ENCODE results near the gene RNF166.

Gene RNF166

DNA sequence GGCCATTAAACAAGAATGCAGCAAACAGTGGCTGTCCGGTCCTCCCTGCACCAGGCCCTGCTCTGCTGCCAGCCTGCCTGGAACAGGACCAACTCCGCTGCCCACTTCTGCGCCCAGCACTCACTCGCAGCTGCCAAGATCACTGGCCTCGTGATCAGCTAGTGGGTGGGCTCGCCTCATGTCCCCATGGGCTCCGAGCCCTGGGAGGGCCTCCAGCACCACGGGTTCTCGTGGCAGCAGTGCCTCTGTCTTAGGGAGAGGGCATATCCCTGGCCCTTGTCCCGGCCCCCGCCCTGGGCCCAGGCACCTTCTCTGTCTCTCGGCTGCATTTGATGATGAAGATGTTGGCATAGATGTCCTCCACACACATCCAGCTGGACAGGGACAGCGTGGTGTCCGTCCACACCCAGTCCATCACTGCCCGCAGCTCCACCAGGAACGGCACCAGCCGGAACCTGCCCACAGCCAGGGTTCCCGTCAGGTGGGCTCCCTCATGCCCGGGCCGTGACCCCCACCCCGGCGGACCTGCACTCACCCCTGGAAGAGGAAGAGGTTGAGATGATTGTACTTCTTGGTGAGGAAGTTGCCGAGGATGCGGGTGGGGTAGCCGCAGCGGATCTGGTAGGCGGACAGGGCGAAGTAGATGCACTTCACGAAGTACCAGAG is 13.2 kb upstream of the RNF166 start:
- Histone ChIP-seq H3K4ac (ENCODE audit: low read depth, low read length) (no peak overlapping the region), H3K23ac (ENCODE audit: low read length) (no peak overlapping the region)
- no CpG with 5 or more reads among the region's 29 CpGs for WGBS (ENCODE audit: extremely low coverage, insufficient coverage, low lambda C conversion rate)

DNA sequence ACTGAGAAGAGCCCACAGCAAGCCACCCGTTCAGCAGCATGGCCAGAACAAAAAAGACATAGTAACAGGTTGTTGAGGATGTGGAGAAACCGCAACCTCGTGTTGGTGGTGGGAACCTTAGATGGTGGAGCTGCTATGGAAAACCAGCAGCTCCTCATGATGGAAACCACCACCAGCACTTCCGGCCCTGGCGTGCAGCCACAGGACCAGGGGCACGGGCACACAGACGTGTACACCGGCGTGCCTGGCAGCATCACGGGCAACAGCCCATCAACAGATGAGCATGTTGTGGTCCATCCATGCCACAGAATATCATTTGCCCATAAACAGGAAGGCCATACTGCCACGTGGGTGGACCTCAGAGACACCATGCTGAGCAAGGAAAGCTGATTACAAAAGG is 12.0 kb upstream of the RNF166 start:
- no peak overlapping the region for H2AK5ac ChIP-seq (ENCODE audit: low read length)
- H3K4me1 ChIP-seq (ENCODE audit: control insufficient read depth, low read depth, low read length) = no peaks in the 10 kb centered on the region

More for the DNA sequence above, 13.2 kb upstream of the RNF166 start:
- Histone ChIP-seq H3K9ac (ENCODE audit: low read length) (no peak overlapping the region), H2BK15ac (replicated peaks; ENCODE audit: low read depth) (no peak overlapping the region), H3K27me3 (ENCODE audit: insufficient read depth, low read length, poor library complexity) (no peaks in the 10 kb centered on the region), H4K8ac (ENCODE audit: low read depth, low read length) (no peak overlapping the region), H3K18ac (ENCODE audit: low read length) (no peak overlapping the region), H3K56ac (ENCODE audit: low read length) (no peak overlapping the region), H3K79me1 (ENCODE audit: low read length) (no peaks in the 10 kb centered on the region), H3K36me3 (ENCODE audit: control insufficient read depth, insufficient read depth, low read length) (peaks cover 5% of the 10 kb centered on the region), H2BK120ac (ENCODE audit: low read depth, low read length) (no peak overlapping the region), H2BK5ac (ENCODE audit: low read length) (no peak overlapping the region), H2AK5ac (ENCODE audit: low read length) (no peak overlapping the region), H3K79me2 (ENCODE audit: control insufficient read depth, insufficient read depth, low read length) (no peaks in the 10 kb centered on the region), H3K4me2 (ENCODE audit: low read length) (no peak overlapping the region), H3K27ac (ENCODE audit: low read depth, low read length) (no peak overlapping the region), H3K4me3 (ENCODE audit: low read length) (no peak overlapping the region), H3K4me1 (ENCODE audit: control insufficient read depth, low read depth, low read length) (no peaks in the 10 kb centered on the region), H4K5ac (ENCODE audit: low read length) (no peak overlapping the region)
- DNase-seq = no peak

DNA sequence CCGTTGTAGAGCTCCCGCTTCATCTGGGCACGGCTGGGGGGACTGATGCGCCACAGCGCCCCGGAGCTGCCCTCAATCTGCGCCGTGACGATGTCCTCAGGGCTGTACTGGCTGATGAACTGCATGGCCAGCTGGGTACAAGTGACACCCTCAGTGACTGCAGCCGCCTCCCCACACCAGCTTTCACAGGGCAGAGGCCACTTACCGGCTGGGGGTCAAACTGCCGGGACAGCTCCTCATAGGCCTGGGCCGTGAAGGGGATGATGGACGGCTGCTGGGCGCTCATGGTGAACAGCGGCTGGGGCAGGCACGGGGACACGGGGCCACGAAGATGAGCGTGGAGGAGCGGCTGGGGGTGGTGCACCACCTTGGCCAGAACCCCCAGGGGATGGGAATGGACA is 10.4 kb upstream of the RNF166 start:
- H3K4me1 ChIP-seq (ENCODE audit: control insufficient read depth, low read depth, low read length) = no peaks in the 10 kb centered on the region
- H4K5ac ChIP-seq (ENCODE audit: low read length) = no peak overlapping the region
- no peak overlapping the region for H3K56ac ChIP-seq (ENCODE audit: low read length)
- H3K23ac ChIP-seq (ENCODE audit: low read length) = no peak overlapping the region
- H3K79me1 ChIP-seq (ENCODE audit: low read length) = no peaks in the 10 kb centered on the region
- H2BK15ac ChIP-seq (replicated peaks; ENCODE audit: low read depth) = no peak overlapping the region
- DNase-seq = no peak
- no peaks in the 10 kb centered on the region for H3K79me2 ChIP-seq (ENCODE audit: control insufficient read depth, insufficient read depth, low read length)
- H3K18ac ChIP-seq (ENCODE audit: low read length) = no peak overlapping the region
- H3K4me2 ChIP-seq (ENCODE audit: low read length) = no peak overlapping the region
- H3K27ac ChIP-seq (ENCODE audit: low read depth, low read length) = no peak overlapping the region
- H3K36me3 ChIP-seq (ENCODE audit: control insufficient read depth, insufficient read depth, low read length) = peaks cover 5% of the 10 kb centered on the region
- H3K4ac ChIP-seq (ENCODE audit: low read depth, low read length) = no peak overlapping the region
- no peak overlapping the region for H2BK5ac ChIP-seq (ENCODE audit: low read length)
- H2BK120ac ChIP-seq (ENCODE audit: low read depth, low read length) = no peak overlapping the region
- no peak overlapping the region for H4K8ac ChIP-seq (ENCODE audit: low read depth, low read length)
- no peak overlapping the region for H2AK5ac ChIP-seq (ENCODE audit: low read length)
- H3K4me3 ChIP-seq (ENCODE audit: low read length) = no peak overlapping the region
- no peak overlapping the region for H3K9ac ChIP-seq (ENCODE audit: low read length)
- H3K27me3 ChIP-seq (ENCODE audit: insufficient read depth, low read length, poor library complexity) = no peaks in the 10 kb centered on the region
- no CpG with 5 or more reads among the region's 21 CpGs for WGBS (ENCODE audit: extremely low coverage, insufficient coverage, low lambda C conversion rate)

More for the DNA sequence above, 12.0 kb upstream of the RNF166 start:
- Histone ChIP-seq H3K79me2 (ENCODE audit: control insufficient read depth, insufficient read depth, low read length) (no peaks in the 10 kb centered on the region), H3K9ac (ENCODE audit: low read length) (no peak overlapping the region), H3K79me1 (ENCODE audit: low read length) (no peaks in the 10 kb centered on the region), H3K27ac (ENCODE audit: low read depth, low read length) (no peak overlapping the region), H2BK15ac (replicated peaks; ENCODE audit: low read depth) (no peak overlapping the region), H4K5ac (ENCODE audit: low read length) (no peak overlapping the region), H3K23ac (ENCODE audit: low read length) (no peak overlapping the region), H3K18ac (ENCODE audit: low read length) (no peak overlapping the region), H3K56ac (ENCODE audit: low read length) (no peak overlapping the region), H2BK5ac (ENCODE audit: low read length) (no peak overlapping the region), H3K27me3 (ENCODE audit: insufficient read depth, low read length, poor library complexity) (no peaks in the 10 kb centered on the region), H3K4me2 (ENCODE audit: low read length) (no peak overlapping the region), H2BK120ac (ENCODE audit: low read depth, low read length) (no peak overlapping the region), H4K8ac (ENCODE audit: low read depth, low read length) (no peak overlapping the region), H3K4me3 (ENCODE audit: low read length) (no peak overlapping the region), H3K36me3 (ENCODE audit: control insufficient read depth, insufficient read depth, low read length) (peaks cover 5% of the 10 kb centered on the region), H3K4ac (ENCODE audit: low read depth, low read length) (no peak overlapping the region)
- no CpG with 5 or more reads among the region's 11 CpGs for WGBS (ENCODE audit: extremely low coverage, insufficient coverage, low lambda C conversion rate)
- DNase-seq = no peak

DNA sequence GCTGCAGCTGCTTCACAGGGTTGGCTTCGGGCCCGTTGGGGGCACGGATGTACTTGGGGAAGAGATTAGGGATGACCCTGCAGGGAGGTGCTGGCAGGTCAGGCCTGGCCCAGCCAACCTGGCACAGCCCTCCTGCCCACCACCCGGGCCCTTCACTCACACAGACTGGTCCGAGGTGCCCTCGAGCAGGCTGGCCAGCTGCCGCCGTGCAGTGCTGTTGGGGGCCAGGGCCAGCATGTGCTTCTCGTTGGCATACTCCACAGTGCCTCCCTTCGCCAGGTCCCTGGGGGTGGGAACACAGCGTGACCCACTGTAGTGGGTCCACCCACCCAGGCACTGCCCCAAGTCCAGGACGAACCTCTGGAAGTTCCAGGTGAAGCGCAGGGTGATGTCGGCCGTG is 10.0 kb upstream of the RNF166 start:
- no peak for DNase-seq
- Histone ChIP-seq H2BK5ac (ENCODE audit: low read length) (no peak overlapping the region), H3K4me2 (ENCODE audit: low read length) (no peak overlapping the region), H3K18ac (ENCODE audit: low read length) (no peak overlapping the region), H3K4me1 (ENCODE audit: control insufficient read depth, low read depth, low read length) (no peaks in the 10 kb centered on the region), H2AK5ac (ENCODE audit: low read length) (no peak overlapping the region), H3K4me3 (ENCODE audit: low read length) (no peak overlapping the region), H2BK15ac (replicated peaks; ENCODE audit: low read depth) (no peak overlapping the region), H3K23ac (ENCODE audit: low read length) (no peak overlapping the region), H3K79me2 (ENCODE audit: control insufficient read depth, insufficient read depth, low read length) (no peaks in the 10 kb centered on the region), H4K5ac (ENCODE audit: low read length) (no peak overlapping the region), H3K27ac (ENCODE audit: low read depth, low read length) (no peak overlapping the region), H4K8ac (ENCODE audit: low read depth, low read length) (no peak overlapping the region), H3K4ac (ENCODE audit: low read depth, low read length) (no peak overlapping the region), H3K9ac (ENCODE audit: low read length) (no peak overlapping the region), H3K27me3 (ENCODE audit: insufficient read depth, low read length, poor library complexity) (no peaks in the 10 kb centered on the region), H3K79me1 (ENCODE audit: low read length) (no peaks in the 10 kb centered on the region), H3K36me3 (ENCODE audit: control insufficient read depth, insufficient read depth, low read length) (peaks cover 5% of the 10 kb centered on the region), H3K56ac (ENCODE audit: low read length) (no peak overlapping the region), H2BK120ac (ENCODE audit: low read depth, low read length) (no peak overlapping the region)
- no CpG with 5 or more reads among the region's 15 CpGs for WGBS (ENCODE audit: extremely low coverage, insufficient coverage, low lambda C conversion rate)

DNA sequence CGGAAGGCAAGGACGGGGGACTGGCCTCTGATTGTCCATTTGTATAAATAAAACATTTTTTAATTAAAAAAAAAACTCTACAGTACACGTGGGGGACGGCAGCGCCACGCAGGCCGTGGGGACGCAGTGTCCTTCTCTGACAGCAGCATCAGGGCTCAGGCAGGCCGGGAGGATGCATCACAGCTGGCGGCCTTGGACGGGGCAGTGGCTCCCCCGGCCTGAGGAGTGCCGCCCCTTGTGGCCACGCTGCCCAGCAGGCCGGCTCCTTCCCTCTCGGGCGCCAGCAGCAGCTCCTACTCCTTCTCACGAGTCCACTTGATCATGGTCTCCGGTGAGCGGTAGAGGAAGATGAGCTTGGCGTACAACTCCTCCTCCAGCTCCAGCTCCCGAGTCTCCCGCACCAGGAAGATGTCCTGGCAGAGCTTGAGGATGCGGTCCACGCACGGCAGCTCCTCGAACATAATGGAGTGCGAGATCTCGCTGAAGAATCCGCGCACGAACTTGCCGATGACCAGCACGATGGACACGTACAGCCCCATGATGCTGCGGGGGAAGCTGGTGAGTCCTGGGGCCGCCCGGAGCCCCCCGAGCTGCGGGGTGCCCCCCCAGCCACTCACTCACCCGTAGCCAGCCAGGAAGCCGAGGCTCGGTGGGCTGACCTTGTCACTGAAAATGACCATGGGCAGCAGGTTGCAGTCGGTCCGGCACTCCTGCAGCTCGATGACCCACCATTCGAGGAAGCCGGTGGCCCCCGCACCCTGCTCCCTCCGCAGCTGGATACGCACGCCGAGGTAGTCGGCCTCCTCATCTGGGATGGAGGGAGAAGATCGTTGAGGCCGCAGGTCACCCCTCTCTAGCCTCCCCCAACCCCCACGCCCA is 9.3 kb upstream of the RNF166 start:
- no peak overlapping the region for H3K18ac ChIP-seq (ENCODE audit: low read length)
- no peak overlapping the region for H3K4me3 ChIP-seq (ENCODE audit: low read length)
- no peaks in the 10 kb centered on the region for H3K4me1 ChIP-seq (ENCODE audit: control insufficient read depth, low read depth, low read length)
- no peak overlapping the region for H3K9ac ChIP-seq (ENCODE audit: low read length)
- no peak overlapping the region for H2BK5ac ChIP-seq (ENCODE audit: low read length)
- no peak overlapping the region for H3K27ac ChIP-seq (ENCODE audit: low read depth, low read length)
- H3K79me2 ChIP-seq (ENCODE audit: control insufficient read depth, insufficient read depth, low read length) = no peaks in the 10 kb centered on the region
- H2BK15ac ChIP-seq (replicated peaks; ENCODE audit: low read depth) = no peak overlapping the region
- no CpG with 5 or more reads among the region's 57 CpGs for WGBS (ENCODE audit: extremely low coverage, insufficient coverage, low lambda C conversion rate)
- H3K23ac ChIP-seq (ENCODE audit: low read length) = no peak overlapping the region
- no peak overlapping the region for H3K4ac ChIP-seq (ENCODE audit: low read depth, low read length)
- no peak overlapping the region for H4K5ac ChIP-seq (ENCODE audit: low read length)
- H3K27me3 ChIP-seq (ENCODE audit: insufficient read depth, low read length, poor library complexity) = no peaks in the 10 kb centered on the region
- peaks cover 5% of the 10 kb centered on the region for H3K36me3 ChIP-seq (ENCODE audit: control insufficient read depth, insufficient read depth, low read length)
- H3K4me2 ChIP-seq (ENCODE audit: low read length) = no peak overlapping the region
- DNase-seq = no peak
- H2BK120ac ChIP-seq (ENCODE audit: low read depth, low read length) = no peak overlapping the region
- no peaks in the 10 kb centered on the region for H3K79me1 ChIP-seq (ENCODE audit: low read length)
- no peak overlapping the region for H4K8ac ChIP-seq (ENCODE audit: low read depth, low read length)
- no peak overlapping the region for H3K56ac ChIP-seq (ENCODE audit: low read length)
- H2AK5ac ChIP-seq (ENCODE audit: low read length) = no peak overlapping the region
